SU-DHL-6 (cell line): ENCODE results near the gene PDE2A.

Source experiments
- H2AFZ ChIP-seq: fragments of 200-600 bp; sonication (generic); 2 replicates; pipeline ENCODE4 v1.6.1; 2014; ENCODE audit warnings: low read depth, mild to moderate bottlenecking, moderate library complexity, mixed read lengths, antibody characterized with exemption, low read length; ENCODE audit not compliant: severe bottlenecking
- H3F3A ChIP-seq: fragments of 200-600 bp; shearing (Covaris generic); 2 replicates; pipeline ENCODE4 v1.6.0; 2016; ENCODE audit warnings: antibody characterized with exemption, mild to moderate bottlenecking; ENCODE audit not compliant: insufficient read depth
- H3K27ac ChIP-seq: fragments of 200-600 bp; sonication (generic); 2 replicates; pipeline ENCODE4 v1.5.1; 2016; ENCODE audit warnings: low read depth, mild to moderate bottlenecking, low read length, moderate library complexity, mixed read lengths
- H3K27me3 ChIP-seq: fragments of 200-600 bp; sonication (generic), shearing (Covaris generic); 2 replicates; pipeline ENCODE4 v1.6.0; 2014; ENCODE audit warnings: mild to moderate bottlenecking, low read length
- H3K36me3 ChIP-seq: fragments of 200-600 bp; sonication (generic); 2 replicates; pipeline ENCODE4 v1.6.1; 2014; ENCODE audit warnings: mild to moderate bottlenecking, low read length, mixed read lengths
- H3K4me2 ChIP-seq: fragments of 300-600, 200-600 bp; shearing (Covaris generic), sonication (generic); 2 replicates; pipeline ENCODE4 v1.6.0; 2014; ENCODE audit warnings: low read length, low read depth, mild to moderate bottlenecking; ENCODE audit not compliant: poor library complexity, severe bottlenecking
- H3K4me3 ChIP-seq: fragments of 200-600 bp; sonication (generic); 2 replicates; pipeline ENCODE4 v1.5.1; 2014; ENCODE audit warnings: antibody characterized with exemption, low read length, mild to moderate bottlenecking, mixed read lengths; ENCODE audit not compliant: insufficient read depth, poor library complexity, severe bottlenecking
- H3K79me2 ChIP-seq: fragments of 200-600 bp; sonication (generic); 2 replicates; pipeline ENCODE4 v1.6.1; 2014; ENCODE audit warnings: mild to moderate bottlenecking, low read length, moderate library complexity; ENCODE audit not compliant: insufficient read depth
- H3K9ac ChIP-seq: fragments of 200-600 bp; sonication (generic); 2 replicates; pipeline ENCODE4 v1.7.0; 2014; ENCODE audit warnings: mild to moderate bottlenecking, low read length
- H3K9me2 ChIP-seq: fragments of 200-600 bp; sonication (generic); replicated peaks from 2 replicates; pipeline ENCODE4 v1.6.1; 2014; ENCODE audit warnings: low read length; ENCODE audit not compliant: insufficient read depth
- H3K9me3 ChIP-seq: fragments of 200-600 bp; sonication (generic); 2 replicates; pipeline ENCODE4 v1.6.1; 2014; ENCODE audit warnings: low read length, mixed read lengths; ENCODE audit not compliant: insufficient read depth
- H4K20me1 ChIP-seq: fragments of 200-600 bp; sonication (generic); 2 replicates; pipeline ENCODE4 v1.6.1; 2014; ENCODE audit warnings: low read depth, mild to moderate bottlenecking, antibody characterized with exemption, low read length, moderate library complexity, mixed read lengths
- EZH2phosphoT487 ChIP-seq: fragments of 200-600 bp; sonication (generic), shearing (Covaris generic); conservative IDR thresholded peaks from 2 replicates; pipeline ENCODE4 v1.6.1; 2018; ENCODE audit warnings: mild to moderate bottlenecking, antibody characterized with exemption, low read length, moderate library complexity, mixed read lengths
- TF ChIP-seq, protein P1 (sequence below): fragments of 200-600 bp; sonication (generic); IDR thresholded peaks from one replicate; pipeline ENCODE4 v1.5.1; 2017; ENCODE audit warnings: antibody characterized with exemption, mild to moderate bottlenecking, low read length, moderate library complexity; ENCODE audit not compliant: insufficient read depth, poor library complexity, severe bottlenecking

PDE2A gene

DNA sequence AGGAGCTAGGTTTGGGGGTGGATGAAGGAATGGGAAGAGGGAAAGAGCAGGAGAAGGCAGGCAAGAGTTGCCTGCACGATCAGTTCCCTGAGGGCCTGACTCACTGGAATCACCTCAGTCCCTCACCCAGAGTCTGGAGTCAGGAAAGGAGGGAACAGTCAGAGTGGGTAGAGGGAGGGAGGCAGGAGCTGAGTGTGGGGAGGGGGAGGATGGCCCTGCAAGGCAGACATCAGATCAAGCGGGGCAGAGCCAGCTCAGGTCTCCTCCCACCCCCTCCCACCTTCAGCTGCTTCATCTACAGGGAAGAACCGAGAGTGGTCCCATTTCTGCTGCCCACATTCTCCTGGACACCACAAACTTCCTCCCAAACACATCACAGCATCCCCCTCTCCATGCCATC, 58.9 kb downstream of the PDE2A start:
- H3K36me3 ChIP-seq, result no peaks in the 10 kb centered on the region
- no peak overlapping the region for H3K9ac ChIP-seq
- no peaks in the 10 kb centered on the region for H3F3A ChIP-seq
- no peak overlapping the region for H3K4me2 ChIP-seq
- no peaks in the 10 kb centered on the region for H3K27me3 ChIP-seq
- TF ChIP-seq EZH2phosphoT487, result no peak
- TF ChIP-seq, protein P1, sequence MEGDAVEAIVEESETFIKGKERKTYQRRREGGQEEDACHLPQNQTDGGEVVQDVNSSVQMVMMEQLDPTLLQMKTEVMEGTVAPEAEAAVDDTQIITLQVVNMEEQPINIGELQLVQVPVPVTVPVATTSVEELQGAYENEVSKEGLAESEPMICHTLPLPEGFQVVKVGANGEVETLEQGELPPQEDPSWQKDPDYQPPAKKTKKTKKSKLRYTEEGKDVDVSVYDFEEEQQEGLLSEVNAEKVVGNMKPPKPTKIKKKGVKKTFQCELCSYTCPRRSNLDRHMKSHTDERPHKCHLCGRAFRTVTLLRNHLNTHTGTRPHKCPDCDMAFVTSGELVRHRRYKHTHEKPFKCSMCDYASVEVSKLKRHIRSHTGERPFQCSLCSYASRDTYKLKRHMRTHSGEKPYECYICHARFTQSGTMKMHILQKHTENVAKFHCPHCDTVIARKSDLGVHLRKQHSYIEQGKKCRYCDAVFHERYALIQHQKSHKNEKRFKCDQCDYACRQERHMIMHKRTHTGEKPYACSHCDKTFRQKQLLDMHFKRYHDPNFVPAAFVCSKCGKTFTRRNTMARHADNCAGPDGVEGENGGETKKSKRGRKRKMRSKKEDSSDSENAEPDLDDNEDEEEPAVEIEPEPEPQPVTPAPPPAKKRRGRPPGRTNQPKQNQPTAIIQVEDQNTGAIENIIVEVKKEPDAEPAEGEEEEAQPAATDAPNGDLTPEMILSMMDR, result no peak
- no peak overlapping the region for H2AFZ ChIP-seq
- H3K79me2 ChIP-seq, result no peaks in the 10 kb centered on the region
- no peaks in the 10 kb centered on the region for H3K9me3 ChIP-seq
- no peak overlapping the region for H3K4me3 ChIP-seq
- no peaks in the 10 kb centered on the region for H3K9me2 ChIP-seq
- no peak overlapping the region for H3K27ac ChIP-seq
- H4K20me1 ChIP-seq, result no peaks in the 10 kb centered on the region

DNA sequence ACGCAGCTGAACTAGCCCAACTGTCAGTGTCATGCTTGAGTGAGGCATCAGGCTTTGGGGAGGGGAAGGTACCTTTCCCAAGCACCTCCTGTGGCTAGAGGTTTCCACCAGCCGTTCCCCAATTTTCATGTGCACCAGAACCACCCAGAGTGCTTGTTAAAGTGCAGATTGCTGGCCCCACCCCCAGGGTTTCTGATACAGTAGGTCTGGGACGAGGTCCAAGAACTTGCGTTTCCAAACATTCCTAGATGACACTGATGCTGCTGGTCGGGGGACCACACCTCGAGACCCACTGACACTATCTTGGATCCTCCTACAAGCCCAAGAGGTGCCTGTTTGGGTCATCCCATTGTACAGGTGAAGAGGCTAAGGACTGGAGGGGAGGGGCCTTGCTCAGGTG, 59.8 kb downstream of the PDE2A start:
- Histone ChIP-seq H3K4me3 (no peak overlapping the region), H3K9me3 (no peaks in the 10 kb centered on the region), H3K9me2 (no peaks in the 10 kb centered on the region), H3K27ac (no peak overlapping the region), H3K27me3 (no peaks in the 10 kb centered on the region), H2AFZ (no peak overlapping the region), H3K36me3 (no peaks in the 10 kb centered on the region), H3K79me2 (no peaks in the 10 kb centered on the region), H3K4me2 (no peak overlapping the region), H3F3A (no peaks in the 10 kb centered on the region), H4K20me1 (no peaks in the 10 kb centered on the region), H3K9ac (no peak overlapping the region)
- no peak for TF ChIP-seq EZH2phosphoT487
- TF ChIP-seq, protein P1, result no peak

DNA sequence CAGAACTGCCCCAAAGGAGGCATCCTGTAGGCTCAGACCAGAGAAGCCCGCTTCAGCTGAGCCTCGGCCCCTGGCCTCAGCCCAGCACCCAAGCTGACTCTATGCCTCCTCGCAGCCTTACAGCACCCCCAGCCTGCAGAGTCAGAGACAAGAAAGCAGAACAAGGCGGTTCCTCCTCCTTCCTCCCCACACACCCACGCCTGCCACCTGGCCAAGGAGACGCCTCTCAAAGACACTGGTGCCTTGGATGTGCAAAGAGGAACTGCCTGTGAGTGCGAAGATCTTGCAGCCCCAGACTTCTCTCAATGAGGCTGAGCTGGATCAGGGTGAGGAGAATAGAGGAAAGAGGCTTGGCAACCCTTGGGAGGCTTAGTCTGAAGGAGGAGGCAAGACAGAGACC, 60.2 kb downstream of the PDE2A start:
- no peak overlapping the region for H3K27ac ChIP-seq
- H3K79me2 ChIP-seq, result no peaks in the 10 kb centered on the region
- no peaks in the 10 kb centered on the region for H3K9me2 ChIP-seq
- no peaks in the 10 kb centered on the region for H3K36me3 ChIP-seq
- no peaks in the 10 kb centered on the region for H4K20me1 ChIP-seq
- H3K4me2 ChIP-seq, result no peak overlapping the region
- no peaks in the 10 kb centered on the region for H3K9me3 ChIP-seq
- H3F3A ChIP-seq, result no peaks in the 10 kb centered on the region
- H3K9ac ChIP-seq, result no peak overlapping the region
- H2AFZ ChIP-seq, result no peak overlapping the region
- H3K27me3 ChIP-seq, result no peaks in the 10 kb centered on the region
- TF ChIP-seq, protein P1, result no peak
- no peak for TF ChIP-seq EZH2phosphoT487
- H3K4me3 ChIP-seq, result no peak overlapping the region
